Measurements from ENCODE around the gene MYL12B.
"Not testable (repeated sequence)": the region's sequence is repeated elsewhere in the genome, so short reads cannot be mapped to it uniquely, and the experiment has no call there.

MYL12B gene

DNA sequence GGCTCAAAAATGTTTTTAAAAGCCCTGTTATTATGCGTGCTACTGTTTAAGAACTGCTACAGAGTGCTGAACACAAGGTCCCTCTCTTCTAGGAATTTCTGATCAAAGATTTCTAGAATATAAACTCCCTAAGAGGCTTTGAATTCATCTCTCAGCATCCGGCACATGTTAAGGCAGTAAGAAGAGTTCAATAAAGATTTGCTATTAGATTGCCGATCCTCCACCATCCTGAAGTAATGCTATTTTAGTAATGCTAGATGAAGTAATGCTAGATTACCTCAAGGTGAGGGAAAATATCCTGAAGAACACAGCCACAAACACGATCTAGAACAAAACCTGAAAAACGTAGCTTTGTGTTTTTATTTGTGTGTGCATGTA lies 949 bp upstream of the MYL12B start:
- DNase-seq (ENCODE audit: low spot score in 2 of 2), result no peak
- Histone ChIP-seq H3K36me3 (replicated peaks) (peaks cover 14% of the 10 kb centered on the region), H3K4me3 (peak overlapping the region; percentile 62), H3K9me3 (no peaks in the 10 kb centered on the region), H3K4me1 (peaks cover 51% of the 10 kb centered on the region), H3K27me3 (ENCODE audit: low read depth) (no peaks in the 10 kb centered on the region)
- in situ Hi-C loops (cut with MboI; ENCODE audit: low sequenced_read_pairs), result no loop called here

DNA sequence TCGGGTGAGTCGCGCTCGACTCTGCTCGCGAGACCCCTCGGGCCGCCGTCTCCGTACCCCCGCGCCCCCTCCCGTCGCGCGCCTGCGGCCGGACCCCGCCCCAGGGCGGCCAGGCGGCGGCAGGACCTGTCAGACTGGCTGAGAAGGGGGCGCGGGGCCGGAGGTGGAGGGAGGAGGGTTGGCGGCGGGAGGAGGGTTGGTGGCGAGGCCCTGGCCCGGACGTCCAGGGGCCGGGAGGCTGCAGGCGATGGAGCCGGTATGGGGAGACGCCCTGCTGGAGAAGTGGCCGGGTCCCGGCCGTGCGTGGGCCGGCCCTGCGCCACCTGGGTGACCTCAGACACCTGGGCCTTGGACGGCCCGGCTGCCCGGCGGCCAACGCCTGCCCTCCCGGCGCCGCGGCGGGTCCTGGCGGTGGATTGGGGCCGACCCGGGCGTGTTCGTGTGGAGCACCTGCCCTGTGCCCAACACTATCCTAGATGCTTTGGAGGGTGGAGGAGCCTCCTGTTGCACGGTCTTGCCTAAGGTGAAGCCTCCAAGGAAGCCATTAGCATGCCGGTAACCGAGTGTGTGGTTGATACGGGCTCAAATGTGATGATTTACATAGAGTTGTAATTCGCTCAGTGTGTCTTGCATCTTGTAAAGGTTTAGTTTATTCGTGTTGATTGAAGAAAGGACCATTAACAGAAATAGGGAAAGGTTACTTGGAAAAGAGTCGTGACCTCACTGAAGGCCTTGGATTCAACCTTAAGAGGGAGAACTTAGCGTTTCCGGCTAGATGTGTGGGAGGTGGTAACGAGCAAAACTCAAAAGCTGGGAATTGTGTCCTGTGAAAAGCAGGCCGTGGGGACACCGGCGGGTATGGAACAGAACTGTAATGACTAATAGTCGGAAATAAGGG lies 550 bp downstream of the MYL12B start:
- Histone ChIP-seq H3K9me3 (no peaks in the 10 kb centered on the region), H3K4me1 (peaks cover 38% of the 10 kb centered on the region), H3K36me3 (replicated peaks) (peaks cover 7% of the 10 kb centered on the region; the same call in 1 of the 2 replicates), H3K27me3 (ENCODE audit: low read depth) (no peaks in the 10 kb centered on the region), H3K4me3 (peak overlapping the region; percentile 62)
- DNase-seq (ENCODE audit: low spot score in 2 of 2), result peak in 1 of 2 experiments; percentile 40
- in situ Hi-C loops (cut with MboI; ENCODE audit: low sequenced_read_pairs), result no loop called here

- H3K27me3 ChIP-seq (ENCODE audit: low read depth), result no peaks in the 10 kb centered on the region
Observed at GRCh38 chr18:3263132-3263700, 1.3 kb downstream of the MYL12B start.

DNA sequence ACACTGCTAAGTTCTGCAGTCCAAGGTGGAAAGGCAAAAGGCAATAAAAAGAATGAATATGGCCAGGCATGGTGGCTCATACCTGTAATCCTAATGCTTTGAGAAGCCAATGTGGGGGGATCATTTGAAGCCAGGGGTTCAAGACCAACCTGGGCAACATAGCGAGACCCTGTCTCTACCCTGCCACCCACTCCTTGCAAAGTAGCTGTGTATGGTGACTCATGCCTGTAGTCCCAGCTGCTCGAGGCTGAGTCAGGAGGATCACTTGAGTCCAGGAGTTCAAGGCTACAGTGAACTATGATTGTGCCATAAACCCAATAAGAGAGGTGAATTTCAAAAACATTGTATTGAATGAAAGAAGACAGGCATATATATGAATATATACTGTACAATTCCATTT lies 2.4 kb downstream of the MYL12B start:
- in situ Hi-C loops (cut with MboI; ENCODE audit: low sequenced_read_pairs), result no loop called here
- peak overlapping the region; percentile 62; the same call in 1 of the 2 replicates for H3K4me3 ChIP-seq
- H3K27me3 ChIP-seq (ENCODE audit: low read depth), result no peaks in the 10 kb centered on the region
- H3K36me3 ChIP-seq (replicated peaks), result no peaks in the 10 kb centered on the region
- H3K9me3 ChIP-seq, result no peaks in the 10 kb centered on the region
- no peak for DNase-seq (ENCODE audit: low spot score in 2 of 2)
- peaks cover 28% of the 10 kb centered on the region for H3K4me1 ChIP-seq

More at GRCh38 chr18:3263132-3263700, 1.3 kb downstream of the MYL12B start:
- no peak for DNase-seq (ENCODE audit: low spot score in 2 of 2)
- H3K4me1 ChIP-seq, result peaks cover 35% of the 10 kb centered on the region
- peaks cover 6% of the 10 kb centered on the region; the same call in 1 of the 2 replicates for H3K36me3 ChIP-seq (replicated peaks)
- H3K9me3 ChIP-seq, result no peaks in the 10 kb centered on the region
- peak overlapping the region; percentile 62 for H3K4me3 ChIP-seq
- in situ Hi-C loops (cut with MboI; ENCODE audit: low sequenced_read_pairs), result no loop called here

DNA sequence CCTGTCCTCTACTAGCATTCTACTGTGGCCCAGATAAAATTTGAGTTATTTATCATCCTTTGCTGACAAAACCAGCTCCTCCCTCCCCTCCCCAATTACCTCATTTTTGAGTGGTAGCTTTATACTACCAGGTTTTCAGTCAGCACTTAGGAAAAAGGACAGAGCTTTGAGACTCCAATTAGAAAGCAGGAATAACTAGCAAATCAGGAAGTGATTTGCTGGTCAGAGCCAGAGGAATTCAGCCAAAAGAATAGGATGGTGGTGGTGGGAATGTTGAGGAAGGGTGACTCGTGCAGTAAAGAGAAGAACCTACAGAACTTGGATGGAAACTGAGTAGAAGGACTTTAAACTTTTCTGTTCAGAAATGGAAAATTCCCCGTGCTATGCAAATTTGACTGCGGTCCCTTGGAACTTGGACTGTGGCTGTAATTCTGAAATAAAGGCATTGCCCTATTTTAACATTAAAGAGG lies 3.7 kb downstream of the MYL12B start:
- H3K4me3 ChIP-seq, result no peak overlapping the region
- H3K4me1 ChIP-seq, result peaks cover 19% of the 10 kb centered on the region
- no peaks in the 10 kb centered on the region for H3K9me3 ChIP-seq
- in situ Hi-C loops (cut with MboI; ENCODE audit: low sequenced_read_pairs), result no loop called here
- DNase-seq (ENCODE audit: low spot score in 2 of 2), result no peak
- H3K36me3 ChIP-seq (replicated peaks), result no peaks in the 10 kb centered on the region
- H3K27me3 ChIP-seq (ENCODE audit: low read depth), result no peaks in the 10 kb centered on the region

GRCh38 chr18:3266062-3266608 lies 4.2 kb downstream of the MYL12B start:
- Histone ChIP-seq H3K27me3 (ENCODE audit: low read depth) (no peaks in the 10 kb centered on the region), H3K4me1 (peaks cover 13% of the 10 kb centered on the region), H3K9me3 (no peaks in the 10 kb centered on the region), H3K36me3 (replicated peaks) (no peaks in the 10 kb centered on the region), H3K4me3 (no peak overlapping the region)
- in situ Hi-C loops (cut with MboI; ENCODE audit: low sequenced_read_pairs), result no loop called here
- DNase-seq (ENCODE audit: low spot score in 2 of 2), result no peak

- in situ Hi-C loops (cut with MboI; ENCODE audit: low sequenced_read_pairs), result no loop called here
- Histone ChIP-seq H3K4me3 (no peak overlapping the region), H3K27me3 (ENCODE audit: low read depth) (no peaks in the 10 kb centered on the region), H3K4me1 (peaks cover 13% of the 10 kb centered on the region), H3K9me3 (no peaks in the 10 kb centered on the region), H3K36me3 (replicated peaks) (peaks cover 5% of the 10 kb centered on the region)
- no peak for DNase-seq (ENCODE audit: low spot score in 2 of 2)
Observed at GRCh38 chr18:3268306-3268705, 6.4 kb downstream of the MYL12B start.

DNA sequence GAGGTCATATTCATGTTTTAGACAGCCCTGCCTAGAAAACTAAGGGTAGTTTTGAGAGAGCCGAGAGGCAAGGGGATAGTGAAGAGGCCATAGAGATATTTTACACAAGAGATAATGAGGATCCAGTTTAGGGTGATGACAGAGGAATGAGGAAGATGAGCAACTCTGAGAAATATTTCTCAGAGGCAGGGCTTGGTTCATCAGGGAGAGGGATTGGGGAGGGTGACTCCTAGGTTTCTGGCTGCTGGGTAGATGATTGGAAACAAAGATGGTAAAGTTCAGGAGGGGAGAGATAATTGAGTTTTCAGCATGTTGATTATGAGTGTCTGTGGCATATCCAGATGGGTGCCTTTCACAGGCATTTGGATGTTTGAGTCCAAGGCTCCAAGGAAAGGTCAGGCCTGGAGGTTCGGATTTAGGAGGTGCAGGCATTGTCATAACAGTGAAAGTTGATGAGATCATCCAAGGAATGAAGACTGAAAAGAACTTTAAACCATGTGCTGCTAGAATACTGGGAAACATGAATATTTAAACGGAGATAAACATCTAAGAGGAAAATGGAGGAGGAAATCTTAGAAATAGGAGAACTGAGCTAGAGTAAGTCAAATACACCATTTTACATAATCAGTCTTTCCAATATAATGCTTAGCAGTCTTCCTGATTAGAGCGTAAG lies 7.4 kb downstream of the MYL12B start:
- no peak overlapping the region for H3K4me3 ChIP-seq
- in situ Hi-C loops (cut with MboI; ENCODE audit: low sequenced_read_pairs), result no loop called here
- no peaks in the 10 kb centered on the region for H3K9me3 ChIP-seq
- no peak for DNase-seq (ENCODE audit: low spot score in 2 of 2)
- peaks cover 13% of the 10 kb centered on the region for H3K4me1 ChIP-seq
- no peaks in the 10 kb centered on the region for H3K27me3 ChIP-seq (ENCODE audit: low read depth)
- H3K36me3 ChIP-seq (replicated peaks), result peaks cover 14% of the 10 kb centered on the region

DNA sequence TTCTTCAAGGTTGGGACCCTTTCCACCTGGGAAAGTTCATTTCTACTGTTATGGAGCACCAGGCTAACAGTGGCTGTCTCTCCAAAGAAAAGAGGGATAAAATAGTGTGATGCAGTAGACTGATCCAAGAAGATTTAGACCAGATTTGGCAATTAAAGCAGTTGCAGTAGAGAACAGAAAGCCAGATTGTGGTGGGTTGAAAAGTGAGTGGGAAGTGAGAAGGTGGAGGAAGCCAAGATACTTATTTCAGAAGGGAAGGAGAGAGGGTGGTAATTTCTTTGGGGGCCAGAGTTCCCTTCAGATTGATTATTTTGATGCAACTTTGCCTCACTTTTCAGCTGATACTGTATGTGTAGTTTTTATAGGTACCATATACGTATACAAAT lies 8.0 kb downstream of the MYL12B start:
- no peaks in the 10 kb centered on the region for H3K27me3 ChIP-seq (ENCODE audit: low read depth)
- H3K4me3 ChIP-seq, result no peak overlapping the region
- in situ Hi-C loops (cut with MboI; ENCODE audit: low sequenced_read_pairs), result no loop called here
- no peaks in the 10 kb centered on the region for H3K9me3 ChIP-seq
- H3K4me1 ChIP-seq, result peaks cover 13% of the 10 kb centered on the region
- DNase-seq (ENCODE audit: low spot score in 2 of 2), result no peak
- H3K36me3 ChIP-seq (replicated peaks), result peaks cover 19% of the 10 kb centered on the region

DNA sequence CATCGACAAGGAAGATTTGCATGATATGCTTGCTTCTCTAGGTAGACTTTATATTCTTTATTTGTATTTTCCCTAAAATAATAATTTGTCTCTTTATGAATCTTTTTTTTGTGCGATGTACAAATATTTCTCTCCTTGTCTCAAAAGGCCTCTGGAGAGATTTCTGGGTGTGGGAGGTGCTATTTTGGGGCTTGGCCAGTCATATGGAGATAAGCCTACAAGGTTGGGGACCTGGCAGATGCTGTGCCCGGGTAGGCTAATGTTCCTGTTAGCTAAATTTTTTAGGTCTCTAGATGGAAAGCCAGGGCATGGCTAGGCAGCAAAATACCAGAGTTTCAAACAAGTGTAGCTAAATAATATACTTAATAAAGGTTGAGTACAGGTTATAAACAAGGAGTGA lies 11.1 kb downstream of the MYL12B start:
- no peak overlapping the region for H3K4me3 ChIP-seq
- in situ Hi-C loops (cut with MboI; ENCODE audit: low sequenced_read_pairs), result no loop called here

DNA sequence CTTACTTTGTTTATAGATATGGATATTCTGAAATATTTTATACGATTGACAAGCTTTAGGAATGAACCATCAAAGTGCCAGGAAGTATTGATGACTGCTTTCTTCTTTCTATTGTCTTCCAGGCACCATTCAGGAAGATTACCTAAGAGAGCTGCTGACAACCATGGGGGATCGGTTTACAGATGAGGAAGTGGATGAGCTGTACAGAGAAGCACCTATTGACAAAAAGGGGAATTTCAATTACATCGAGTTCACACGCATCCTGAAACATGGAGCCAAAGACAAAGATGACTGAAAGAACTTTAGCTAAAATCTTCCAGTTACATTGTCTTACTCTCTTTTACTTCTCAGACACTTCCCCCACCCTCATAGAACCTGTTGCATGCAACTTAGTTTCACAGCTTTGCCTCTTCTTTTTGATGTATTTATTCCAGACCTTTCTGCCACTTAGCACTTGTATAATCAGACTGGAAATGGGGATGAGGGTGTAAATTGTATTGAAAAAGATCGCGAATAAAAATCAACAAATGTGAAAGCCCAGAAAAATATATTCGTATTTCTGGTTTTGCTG lies 15.8 kb downstream of the MYL12B start:
- not testable (repeated sequence) for H3K4me3 ChIP-seq; H3K9me3 ChIP-seq; H3K27me3 ChIP-seq (ENCODE audit: low read depth); DNase-seq (ENCODE audit: low spot score in 2 of 2)
- in situ Hi-C loops (cut with MboI; ENCODE audit: low sequenced_read_pairs), result loop anchor here (25.0 kb wide), 1 partner anchor 710 kb away; no protein-coding TSS in a partner anchor
- Histone ChIP-seq H3K36me3 (replicated peaks) (peaks cover 48% of the 10 kb centered on the region), H3K4me1 (peaks cover 15% of the 10 kb centered on the region)

More for the DNA sequence above, 11.1 kb downstream of the MYL12B start:
- H3K27me3 ChIP-seq (ENCODE audit: low read depth), result no peaks in the 10 kb centered on the region
- H3K4me1 ChIP-seq, result peaks cover 6% of the 10 kb centered on the region
- DNase-seq (ENCODE audit: low spot score in 2 of 2), result no peak
- H3K9me3 ChIP-seq, result no peaks in the 10 kb centered on the region
- peaks cover 44% of the 10 kb centered on the region for H3K36me3 ChIP-seq (replicated peaks)

DNA sequence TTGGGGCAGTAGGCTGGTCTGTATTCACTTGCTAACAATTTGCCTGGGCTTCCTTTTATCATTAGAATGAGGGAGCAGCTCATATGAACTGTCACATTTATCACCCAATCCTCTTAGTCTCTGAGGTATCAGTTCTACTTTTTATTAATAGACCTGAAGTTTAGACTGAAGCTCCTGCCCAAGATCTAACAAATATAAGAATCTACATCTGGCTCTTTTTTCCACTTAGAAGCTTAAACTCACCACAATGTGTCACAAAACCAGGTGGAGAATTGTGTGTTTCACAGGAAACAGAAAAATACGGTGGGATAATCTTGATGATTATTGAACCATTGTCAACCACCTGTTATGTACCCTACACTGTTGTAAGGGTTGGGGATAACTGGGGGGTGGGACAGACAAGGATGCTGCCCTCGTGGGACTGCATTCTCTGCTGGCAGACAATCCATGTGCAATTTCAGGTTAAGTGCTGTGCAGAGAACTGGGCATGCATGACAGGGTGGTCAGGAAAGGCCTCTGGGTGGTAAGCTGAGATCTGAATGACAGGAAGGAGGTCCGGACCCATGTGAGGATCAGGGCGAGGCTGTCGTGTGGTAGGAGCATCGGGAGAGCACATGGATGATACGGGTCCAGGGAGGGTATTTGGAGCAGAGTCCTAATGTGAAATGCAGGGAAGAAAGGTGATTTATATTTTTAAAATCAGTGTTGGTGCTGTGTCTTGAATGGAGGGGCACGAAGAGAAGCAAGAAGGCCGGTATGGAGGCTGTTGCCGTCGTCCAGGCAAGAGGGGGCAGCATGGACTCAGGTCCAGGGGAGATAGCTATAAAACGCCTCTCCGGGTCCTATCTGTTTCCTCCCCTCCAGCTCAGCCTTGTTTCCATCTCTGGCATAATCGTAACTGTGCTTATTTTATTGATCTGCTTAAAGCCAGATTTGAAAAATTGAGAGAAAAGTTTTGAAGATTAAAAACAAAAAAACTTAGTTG lies 17.6 kb downstream of the MYL12B start:
- H3K27me3 ChIP-seq (ENCODE audit: low read depth), result no peaks in the 10 kb centered on the region
- peaks cover 34% of the 10 kb centered on the region for H3K36me3 ChIP-seq (replicated peaks)
- in situ Hi-C loops (cut with MboI; ENCODE audit: low sequenced_read_pairs), result loop anchor here (5.0 to 25.0 kb wide), 5 partner anchors 175 to 708 kb away; partner anchors contain the start of gene TGIF1
- no peak overlapping the region for H3K4me3 ChIP-seq
- DNase-seq (ENCODE audit: low spot score in 2 of 2), result peak in 1 of 2 experiments; percentile 64
- peaks cover 15% of the 10 kb centered on the region for H3K4me1 ChIP-seq
- no peaks in the 10 kb centered on the region for H3K9me3 ChIP-seq

All from HAP-1 (cell line).